Left ventricle myocardium inferior (tissue), 1 donor: ENCODE measurements around the gene NDUFA8. TPM values are rescaled to one million over a fixed set of nuclear protein-coding genes. Genes with fewer than 3 reads are reported as not detected.
A peak's percentile ranks its signal among the peaks of the same experiment; 100 is the strongest.

Source experiments
- DNase-seq: peaks from one replicate; pipeline ENCODE4 v3.0.0-alpha.2; 2020
- H3K27ac ChIP-seq: fragments of 200-600 bp; replicated peaks from 2 replicates; pipeline ENCODE4 v1.8.0; 2021
- H3K27me3 ChIP-seq: fragments of 200-600 bp; 2 replicates; pipeline ENCODE4 v1.8.0; 2021; ENCODE audit warnings: low read depth
- H3K36me3 ChIP-seq: fragments of 200-600 bp; 2 replicates; pipeline ENCODE4 v1.8.0; 2021
- H3K4me1 ChIP-seq: fragments of 200-600 bp; 2 replicates; pipeline ENCODE4 v1.8.0; 2021
- H3K4me3 ChIP-seq: fragments of 200-600 bp; 2 replicates; pipeline ENCODE4 v1.8.0; 2021; ENCODE audit warnings: mild to moderate bottlenecking, moderate library complexity
- H3K9me3 ChIP-seq: fragments of 200-600 bp; replicated peaks from 2 replicates; pipeline ENCODE4 v1.8.0; 2021
- intact Hi-C: fragments of 100-400 bp; cut with micrococcal nuclease; formaldehyde crosslinking; loops from one replicate; pipeline ENCODE4 v1.11.0; 2022
- microRNA-seq: library from miRNA; unstranded; fragments of <30 nt; microRNA quantifications from one replicate; pipeline ENCODE4 v1.2.0, GENCODE V29; 2020
- total RNA-seq: library from RNA; stranded (reverse); fragmentation: NEBNext Ultra II Directional; extraction: Animal tissue kit (Norgen Biotek cat#: 25700); gene quantifications from one replicate; pipeline ENCODE4 v1.2.1, GENCODE V29; 2021
- TF ChIP-seq, protein P1 (sequence below): fragments of 200-600 bp; IDR thresholded peaks from 2 replicates; pipeline ENCODE4 v1.8.0; 2021; ENCODE audit warnings: antibody characterized with exemption, mild to moderate bottlenecking, borderline replicate concordance
- donor health status: DM: no; HTN: yes; CAD: no; lungs with severe emphysema.

Gene NDUFA8
- total RNA-seq, 1 donor from 2014 or later = 311 TPM

DNA sequence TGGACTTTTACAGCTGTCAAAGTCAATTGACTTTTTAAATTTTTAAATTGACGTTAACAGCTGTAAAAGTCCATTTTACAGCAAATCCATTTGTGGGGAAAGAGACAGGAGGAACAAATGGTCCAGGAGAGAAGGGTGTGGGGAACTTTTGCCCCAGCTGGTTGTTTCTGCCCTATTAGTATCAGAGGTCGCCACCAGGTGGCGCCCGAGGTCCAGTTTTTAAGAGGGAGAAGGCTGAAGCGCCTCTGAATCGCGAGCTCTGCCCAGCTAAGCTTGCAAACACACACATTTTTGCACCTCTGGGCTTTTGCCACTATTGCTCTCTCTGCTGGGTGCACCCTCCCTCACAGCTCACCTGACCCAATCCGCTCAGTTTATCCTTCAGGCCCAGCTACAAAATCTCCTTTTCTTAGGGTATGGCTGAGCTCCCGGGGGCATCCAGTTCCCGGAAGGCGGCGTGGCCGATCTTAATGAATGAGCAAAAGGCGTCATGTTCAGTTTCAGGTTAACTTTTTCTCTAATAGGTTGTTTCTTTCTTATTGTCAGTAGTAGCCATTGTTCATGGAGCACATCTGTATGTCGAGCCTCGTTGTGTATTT lies 60.2 kb downstream of the NDUFA8 start:
- Histone ChIP-seq H3K4me1 (no peaks in the 10 kb centered on the region), H3K27me3 (no peaks in the 10 kb centered on the region), H3K4me3 (no peak overlapping the region), H3K27ac (no peak overlapping the region), H3K36me3 (no peaks in the 10 kb centered on the region), H3K9me3 (peaks cover 16% of the 10 kb centered on the region)
- peak; percentile 81 for DNase-seq
- TF ChIP-seq, protein P1, sequence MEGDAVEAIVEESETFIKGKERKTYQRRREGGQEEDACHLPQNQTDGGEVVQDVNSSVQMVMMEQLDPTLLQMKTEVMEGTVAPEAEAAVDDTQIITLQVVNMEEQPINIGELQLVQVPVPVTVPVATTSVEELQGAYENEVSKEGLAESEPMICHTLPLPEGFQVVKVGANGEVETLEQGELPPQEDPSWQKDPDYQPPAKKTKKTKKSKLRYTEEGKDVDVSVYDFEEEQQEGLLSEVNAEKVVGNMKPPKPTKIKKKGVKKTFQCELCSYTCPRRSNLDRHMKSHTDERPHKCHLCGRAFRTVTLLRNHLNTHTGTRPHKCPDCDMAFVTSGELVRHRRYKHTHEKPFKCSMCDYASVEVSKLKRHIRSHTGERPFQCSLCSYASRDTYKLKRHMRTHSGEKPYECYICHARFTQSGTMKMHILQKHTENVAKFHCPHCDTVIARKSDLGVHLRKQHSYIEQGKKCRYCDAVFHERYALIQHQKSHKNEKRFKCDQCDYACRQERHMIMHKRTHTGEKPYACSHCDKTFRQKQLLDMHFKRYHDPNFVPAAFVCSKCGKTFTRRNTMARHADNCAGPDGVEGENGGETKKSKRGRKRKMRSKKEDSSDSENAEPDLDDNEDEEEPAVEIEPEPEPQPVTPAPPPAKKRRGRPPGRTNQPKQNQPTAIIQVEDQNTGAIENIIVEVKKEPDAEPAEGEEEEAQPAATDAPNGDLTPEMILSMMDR = peak; percentile 89
- intact Hi-C loops = loop anchor here (10.0 kb wide), 2 partner anchors 255 to 355 kb away; no protein-coding TSS in a partner anchor

DNA sequence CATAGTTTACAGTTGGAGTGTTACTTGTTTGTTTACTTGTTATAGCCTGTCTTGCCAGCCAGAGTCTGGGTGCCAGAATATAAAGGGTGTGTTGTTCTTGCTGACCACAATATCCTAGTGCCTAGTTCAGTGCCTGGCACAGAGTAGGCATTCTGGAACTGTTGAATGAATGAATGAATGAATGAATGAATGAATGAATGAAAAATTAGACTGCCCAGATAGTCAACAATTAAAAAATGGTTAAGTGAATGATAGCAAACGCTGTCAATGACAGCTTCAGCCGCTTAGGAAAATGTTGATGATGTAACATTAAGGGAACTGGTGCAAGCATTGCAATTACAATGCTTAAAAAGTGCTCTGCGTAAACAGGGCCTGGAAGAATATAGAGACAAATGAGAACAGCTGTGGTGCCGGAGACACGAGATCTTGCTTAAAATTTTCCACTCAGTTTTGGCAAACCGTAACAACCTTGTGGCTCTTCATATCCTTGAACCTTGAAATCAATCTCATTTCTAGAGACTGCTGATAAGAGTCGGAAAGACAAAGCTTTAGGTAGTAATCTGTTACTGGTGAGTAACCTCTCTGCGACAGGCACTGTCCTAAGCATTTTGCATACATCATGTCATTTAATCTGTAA lies 61.8 kb downstream of the NDUFA8 start:
- H3K9me3 ChIP-seq = no peaks in the 10 kb centered on the region
- H3K36me3 ChIP-seq = no peaks in the 10 kb centered on the region
- TF ChIP-seq, protein P1 = no peak
- DNase-seq = no peak
- no peak overlapping the region for H3K27ac ChIP-seq
- no peak overlapping the region for H3K4me3 ChIP-seq
- intact Hi-C loops = loop anchor here (10.0 kb wide), 2 partner anchors 257 to 357 kb away; no protein-coding TSS in a partner anchor
- no peaks in the 10 kb centered on the region for H3K27me3 ChIP-seq
- H3K4me1 ChIP-seq = peaks cover 8% of the 10 kb centered on the region

DNA sequence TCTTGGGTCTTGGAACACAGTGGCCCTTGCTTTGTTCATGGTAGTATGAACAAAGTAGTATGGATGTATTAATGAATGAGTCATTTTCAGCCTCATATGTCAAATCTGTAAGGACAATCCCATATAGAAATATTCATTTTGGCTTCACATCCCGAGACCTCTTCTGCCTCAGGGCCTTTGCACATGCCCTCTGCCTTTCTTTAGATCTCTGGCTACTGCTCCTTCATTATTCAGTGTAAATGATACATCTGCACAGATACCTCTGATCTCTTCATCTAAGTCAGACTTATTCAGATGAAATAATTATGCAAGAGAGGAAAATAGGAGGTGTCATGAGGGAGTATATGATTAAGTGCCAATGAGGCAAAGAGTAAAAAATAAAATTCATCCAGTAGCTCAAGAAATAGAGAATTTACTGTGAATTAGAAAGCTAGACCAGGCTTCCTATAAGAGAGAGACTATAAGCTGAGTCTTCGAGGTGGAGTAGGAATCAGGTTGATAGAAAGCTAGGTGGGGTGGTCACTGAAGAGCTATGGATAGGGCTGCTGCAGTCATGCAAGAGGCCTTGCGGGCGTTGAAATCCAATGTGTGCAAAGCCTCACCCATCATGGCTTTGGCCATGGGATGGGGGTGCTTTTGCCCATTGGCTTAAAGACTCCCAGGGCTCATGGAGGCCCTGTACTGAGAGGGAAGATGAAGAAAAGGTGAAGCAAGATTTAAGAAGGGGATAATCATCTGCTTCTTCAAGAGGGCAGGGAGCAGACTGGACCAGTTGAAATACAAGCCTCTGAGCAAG lies 62.8 kb downstream of the NDUFA8 start:
- Histone ChIP-seq H3K4me1 (peaks cover 18% of the 10 kb centered on the region), H3K27ac (no peak overlapping the region), H3K4me3 (no peak overlapping the region), H3K9me3 (no peaks in the 10 kb centered on the region), H3K27me3 (no peaks in the 10 kb centered on the region), H3K36me3 (no peaks in the 10 kb centered on the region)
- intact Hi-C loops = loop anchor here (10.0 kb wide), 2 partner anchors 258 to 358 kb away; no protein-coding TSS in a partner anchor
- TF ChIP-seq, protein P1 = no peak
- no peak for DNase-seq

DNA sequence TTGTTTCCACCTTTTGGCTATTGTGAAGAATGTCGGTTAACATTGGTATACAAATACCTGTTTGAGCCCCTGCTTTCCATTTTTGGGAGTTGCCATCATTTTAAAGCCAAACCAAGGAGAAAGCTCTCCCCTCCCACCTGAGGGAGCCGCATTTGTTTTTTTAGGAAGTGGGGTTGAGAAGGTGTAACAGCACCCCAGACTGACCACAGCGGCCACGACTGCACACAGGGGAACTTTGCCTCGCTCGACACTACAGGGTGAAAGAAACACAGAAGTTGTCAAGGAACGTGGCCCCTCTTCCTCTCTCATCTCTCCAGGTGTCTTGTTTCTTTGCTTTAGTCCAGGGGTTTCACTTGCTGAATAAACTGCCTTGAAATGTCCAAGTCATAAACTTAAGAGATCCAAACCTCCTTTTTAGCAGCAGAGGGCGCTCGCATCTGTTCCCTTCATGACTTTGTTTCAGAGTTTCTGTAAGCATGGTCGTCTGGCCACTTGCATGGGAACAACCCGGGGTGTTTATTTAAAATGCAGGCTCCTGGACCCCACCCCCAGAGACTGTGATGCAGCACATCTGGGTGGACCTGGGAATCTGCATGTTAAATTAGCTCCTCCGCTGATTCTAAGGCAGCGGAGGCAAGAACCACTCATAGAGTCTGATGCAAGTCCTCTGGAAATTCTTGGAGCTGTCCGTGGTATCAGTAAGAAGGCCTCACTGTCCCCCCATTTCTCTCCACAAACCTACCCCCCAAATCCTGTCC lies 64.4 kb downstream of the NDUFA8 start:
- intact Hi-C loops = loop anchor here (10.0 kb wide), 2 partner anchors 260 to 360 kb away; no protein-coding TSS in a partner anchor
- DNase-seq = no peak
- peaks cover 32% of the 10 kb centered on the region for H3K4me1 ChIP-seq

More for the DNA sequence above, 64.4 kb downstream of the NDUFA8 start:
- H3K27ac ChIP-seq = no peak overlapping the region
- H3K4me3 ChIP-seq = no peak overlapping the region
- no peaks in the 10 kb centered on the region for H3K27me3 ChIP-seq
- TF ChIP-seq, protein P1 = peak; percentile 70
- no peaks in the 10 kb centered on the region for H3K9me3 ChIP-seq
- H3K36me3 ChIP-seq = no peaks in the 10 kb centered on the region

Small RNA genes lying within 50 kb of the gene (microRNA-seq; reads per million reads assigned to microRNA genes)
- not detected for gene MIR4478

Other genes with a start within 250 kb of the NDUFA8 start
- gene TTLL11, start 66.5 kb downstream of the NDUFA8 start, total RNA-seq = 7.3 TPM
- gene MORN5, start 129 bp upstream of the NDUFA8 start, total RNA-seq = not detected
- 4.4 TPM for gene LHX6, start 69.2 kb upstream of the NDUFA8 start, total RNA-seq
- gene RBM18, start 105.1 kb upstream of the NDUFA8 start, total RNA-seq = 40.7 TPM
- 35.8 TPM for gene MRRF, start 105.1 kb upstream of the NDUFA8 start, total RNA-seq
- 6.7 TPM for gene PTGS1, start 211.2 kb upstream of the NDUFA8 start, total RNA-seq